AG08395 (cell line): ENCODE measurements around the gene CPEB2.
A peak's percentile ranks its signal among the peaks of the same experiment; 100 is the strongest.
"Not testable (repeated sequence)": the region's sequence is repeated elsewhere in the genome, so short reads cannot be mapped to it uniquely, and the experiment has no call there.

Experiments used
- DNase-seq: peaks from one replicate; pipeline ENCODE4 v3.0.0; 2012; ENCODE audit warnings: mixed read lengths, low spot score

The CPEB2 gene

GRCh38 chr4:15054541-15054940, 52.3 kb downstream of the CPEB2 start:
- no peak for DNase-seq

DNA sequence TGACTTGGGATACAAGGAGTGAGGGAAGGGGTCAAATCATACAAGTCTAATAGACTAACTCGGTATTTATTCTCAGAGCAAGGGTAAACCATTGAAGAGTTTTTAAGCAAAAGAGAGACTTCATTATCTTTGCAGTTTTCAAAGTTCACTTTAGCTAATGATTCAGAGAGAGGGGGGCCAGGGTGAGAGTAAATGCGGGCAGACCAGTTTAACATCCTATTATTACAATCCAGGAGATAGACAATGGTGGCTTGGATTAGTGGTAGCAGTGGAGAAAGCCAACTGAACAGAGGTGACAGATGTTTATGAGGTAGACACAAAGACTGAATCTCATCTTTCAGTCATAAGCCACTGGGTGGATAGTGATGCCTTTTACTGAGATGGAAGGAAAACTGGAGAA, 57.9 kb downstream of the CPEB2 start:
- DNase-seq = no peak

DNA sequence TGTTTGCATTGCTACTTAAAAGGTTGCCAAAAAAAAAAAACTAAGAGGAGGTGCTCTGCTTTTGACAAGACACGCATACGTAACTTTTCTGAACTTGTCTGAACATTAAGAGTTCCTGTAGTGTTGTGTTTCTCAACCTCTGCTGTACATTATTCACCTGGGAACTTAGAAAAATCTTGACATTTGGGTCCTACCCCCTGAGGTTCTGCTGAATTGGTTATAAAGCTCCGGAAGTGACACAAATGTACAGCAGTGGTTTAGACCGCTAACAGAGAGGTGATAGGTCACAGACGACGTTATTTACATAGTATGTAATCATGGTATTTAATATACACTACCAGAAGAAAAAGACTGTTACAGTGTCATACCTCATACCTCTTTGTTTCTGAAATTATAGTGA, 61.1 kb downstream of the CPEB2 start:
- no peak for DNase-seq

DNA sequence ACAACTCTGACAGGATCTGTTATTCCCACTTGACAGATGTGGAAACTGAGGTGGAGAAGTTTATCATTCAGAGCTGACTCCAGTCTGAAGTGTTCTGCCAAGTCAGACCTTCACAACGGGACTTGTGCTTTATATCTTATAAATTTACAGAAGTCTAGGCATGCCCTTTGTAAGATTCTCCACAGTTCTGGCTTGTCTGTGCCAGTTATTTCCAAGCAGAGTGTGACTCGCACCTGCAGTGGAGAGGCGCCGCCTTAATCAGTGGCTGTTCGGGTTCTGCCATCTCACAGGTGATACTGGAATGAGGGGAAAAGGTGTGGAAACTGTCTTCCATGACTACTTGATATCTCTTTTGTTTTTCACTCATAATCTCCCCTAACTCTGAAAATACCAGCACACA, 63.2 kb downstream of the CPEB2 start:
- DNase-seq = no peak

- no peak for DNase-seq
These were observed 63.9 kb downstream of the CPEB2 start for GRCh38 chr4:15066140-15066539.

GRCh38 chr4:15068298-15068697, 66.0 kb downstream of the CPEB2 start:
- no peak for DNase-seq

DNA sequence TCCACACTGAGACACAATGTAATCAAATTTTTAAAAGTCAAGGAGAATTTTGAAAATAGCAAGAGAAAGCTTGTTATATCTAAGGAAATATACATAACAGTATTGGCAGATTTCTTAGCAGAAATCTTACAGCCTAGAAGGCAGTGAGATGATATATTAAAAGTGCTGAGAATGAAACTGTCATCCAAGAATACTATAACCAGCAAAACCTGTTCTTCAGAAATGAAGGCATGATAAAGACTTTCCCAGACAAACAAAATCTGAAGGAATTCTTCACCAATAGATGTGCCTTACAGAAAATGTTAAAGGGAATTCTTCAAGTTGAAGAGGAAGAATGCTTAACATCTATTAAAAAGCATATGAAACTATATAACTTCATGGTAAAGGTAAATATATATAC, 73.6 kb downstream of the CPEB2 start:
- DNase-seq = no peak

- DNase-seq = no peak
These were observed 75.7 kb downstream of the CPEB2 start for GRCh38 chr4:15077969-15078368.

GRCh38 chr4:15078682-15079642, 76.7 kb downstream of the CPEB2 start:
- DNase-seq = no peak

DNA sequence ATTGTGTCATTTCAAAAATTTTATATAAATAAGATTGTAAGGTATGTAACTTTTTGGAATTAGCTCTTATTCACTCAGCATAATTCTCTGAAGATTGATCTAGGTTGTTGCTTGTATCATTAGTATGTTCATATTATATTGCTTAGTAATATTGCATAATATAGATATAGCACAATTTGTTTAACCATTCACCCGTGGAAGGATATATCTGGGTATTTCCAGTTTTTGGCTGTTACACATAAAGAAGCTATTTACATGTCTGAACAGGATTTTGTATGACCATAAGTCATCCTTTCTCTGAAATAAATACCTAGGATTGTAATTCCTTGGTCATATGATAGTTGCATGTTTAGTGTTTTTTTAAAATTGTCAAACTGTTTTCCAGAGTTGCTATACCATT, 82.5 kb downstream of the CPEB2 start:
- no peak for DNase-seq

GRCh38 chr4:15085762-15086161, 83.5 kb downstream of the CPEB2 start:
- not testable (repeated sequence) for DNase-seq

DNA sequence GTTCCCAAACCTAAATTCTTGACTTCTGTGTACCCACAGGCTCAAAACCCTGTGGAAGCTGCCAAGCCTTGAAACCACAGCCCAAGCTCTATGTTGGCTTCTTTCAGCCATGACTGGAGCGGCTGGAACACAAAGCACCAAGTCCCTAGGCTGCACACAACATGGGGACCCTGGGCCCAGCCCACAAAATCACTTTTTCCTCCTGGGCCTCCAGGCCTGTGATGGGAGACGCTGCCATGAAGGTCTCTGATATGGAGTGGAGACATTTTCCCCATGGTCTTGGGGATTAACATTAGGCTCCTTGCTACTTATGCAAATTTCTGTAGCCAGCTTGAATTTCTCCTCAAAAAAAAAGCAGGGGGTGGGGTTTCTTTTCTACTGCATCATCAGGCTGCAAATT, 84.0 kb downstream of the CPEB2 start:
- not testable (repeated sequence) for DNase-seq

DNA sequence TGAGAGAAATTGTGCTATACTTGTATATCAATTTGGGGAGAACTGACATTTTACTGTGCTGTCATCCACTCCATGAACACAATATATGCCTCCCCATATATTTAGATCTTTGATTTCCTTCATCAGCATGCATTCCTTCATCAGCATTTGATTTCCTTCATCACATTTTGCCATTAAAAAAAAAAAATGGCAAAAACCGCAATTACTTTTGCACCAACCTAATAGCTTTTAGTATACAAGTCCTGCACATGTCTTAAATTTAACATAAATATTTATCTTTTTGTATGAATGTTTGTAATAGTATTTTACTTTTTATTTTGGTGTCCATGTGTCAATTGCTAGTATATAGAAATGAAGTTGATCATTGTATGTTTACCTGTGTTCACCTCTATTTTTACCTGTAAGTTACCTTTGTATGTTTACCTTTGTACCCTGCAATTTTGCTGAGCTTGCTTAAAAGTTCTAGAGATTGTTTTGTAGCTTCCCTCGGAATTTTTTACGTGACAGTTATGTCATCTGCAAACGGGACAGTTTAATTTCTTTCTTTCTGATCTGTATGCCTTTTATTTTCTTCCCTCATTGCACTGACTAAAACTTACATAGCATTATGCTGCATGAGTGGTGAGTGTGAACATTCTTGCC, 86.2 kb downstream of the CPEB2 start:
- no peak for DNase-seq

GRCh38 chr4:15089979-15090378, 87.7 kb downstream of the CPEB2 start:
- no peak for DNase-seq

DNA sequence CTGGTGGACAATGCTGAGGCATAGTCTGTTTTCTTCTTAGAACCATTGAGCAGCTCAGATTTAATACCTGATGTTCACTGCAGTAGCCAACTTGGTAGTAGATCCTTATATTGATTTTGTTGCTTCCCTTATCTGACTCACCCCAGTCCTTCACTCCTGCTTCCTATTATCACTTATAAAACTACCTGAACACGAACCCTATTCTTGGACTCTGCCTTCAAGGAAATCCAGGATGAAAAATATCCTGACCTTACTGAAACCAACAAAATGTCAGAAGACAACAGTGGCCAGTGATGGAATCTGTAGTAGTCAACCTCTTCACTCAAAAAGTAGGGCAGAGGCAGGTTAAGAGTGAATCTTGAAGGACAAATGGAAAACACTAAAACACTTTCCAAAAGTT, 98.1 kb downstream of the CPEB2 start:
- DNase-seq = no peak

GRCh38 chr4:15100994-15101695, 98.9 kb downstream of the CPEB2 start:
- peak; percentile 37 for DNase-seq

DNA sequence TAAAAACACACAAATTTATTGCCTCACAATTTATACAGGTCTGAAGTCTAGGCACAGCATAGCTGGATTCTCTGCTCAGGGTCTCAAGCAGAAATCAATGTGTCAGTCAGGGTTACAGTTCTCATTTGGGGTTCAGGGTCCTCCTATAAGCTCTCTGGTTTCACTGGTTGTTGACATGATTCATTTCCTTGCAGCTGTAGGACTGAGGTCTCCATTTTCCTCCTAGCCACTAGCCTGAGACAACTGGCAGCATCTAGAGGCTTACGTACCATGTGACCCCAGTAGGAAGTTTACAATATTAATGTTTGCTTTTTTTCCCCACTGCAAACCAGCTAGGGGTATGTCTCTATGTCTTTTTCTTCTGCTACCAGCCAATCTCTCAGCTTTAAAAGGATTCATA, 102.5 kb downstream of the CPEB2 start:
- no peak for DNase-seq

DNA sequence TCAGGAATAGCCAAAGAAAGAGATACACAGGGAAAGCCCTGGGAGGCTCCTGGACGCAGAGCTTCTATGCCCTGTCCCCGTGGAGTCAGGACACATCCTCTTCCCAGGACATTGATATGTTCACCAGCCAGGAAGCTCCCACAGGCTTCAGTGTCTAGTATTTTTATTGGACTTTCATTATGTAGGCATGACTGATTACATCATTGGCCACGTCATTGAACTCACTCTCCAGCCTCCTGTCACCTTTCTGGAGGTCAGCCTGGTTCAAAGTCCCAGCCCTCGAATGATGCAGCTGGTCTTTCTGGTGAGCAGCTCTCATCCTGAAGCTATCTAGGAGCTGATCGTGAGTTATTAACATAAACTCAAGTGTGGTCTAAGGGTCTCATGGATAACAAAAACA, 104.1 kb downstream of the CPEB2 start:
- DNase-seq = no peak

DNA sequence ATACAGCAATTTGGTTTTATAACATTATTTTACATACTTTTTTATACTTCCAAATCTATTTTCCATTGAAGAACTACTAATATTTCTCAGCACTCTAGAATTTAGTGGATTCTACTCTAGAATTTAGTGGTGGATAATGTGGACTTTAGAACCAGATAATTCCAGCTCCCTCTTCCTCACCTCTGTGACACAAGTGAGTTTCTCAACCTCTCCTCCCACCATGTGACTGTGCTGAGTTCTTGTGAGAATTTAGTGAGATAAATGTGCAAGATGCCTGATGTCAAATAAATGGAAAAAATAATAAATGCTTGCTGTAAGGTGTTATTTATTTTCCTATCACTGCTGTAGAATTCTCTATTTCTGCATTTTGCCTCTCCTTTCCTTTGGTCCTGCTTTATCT, 107.3 kb downstream of the CPEB2 start:
- no peak for DNase-seq

DNA sequence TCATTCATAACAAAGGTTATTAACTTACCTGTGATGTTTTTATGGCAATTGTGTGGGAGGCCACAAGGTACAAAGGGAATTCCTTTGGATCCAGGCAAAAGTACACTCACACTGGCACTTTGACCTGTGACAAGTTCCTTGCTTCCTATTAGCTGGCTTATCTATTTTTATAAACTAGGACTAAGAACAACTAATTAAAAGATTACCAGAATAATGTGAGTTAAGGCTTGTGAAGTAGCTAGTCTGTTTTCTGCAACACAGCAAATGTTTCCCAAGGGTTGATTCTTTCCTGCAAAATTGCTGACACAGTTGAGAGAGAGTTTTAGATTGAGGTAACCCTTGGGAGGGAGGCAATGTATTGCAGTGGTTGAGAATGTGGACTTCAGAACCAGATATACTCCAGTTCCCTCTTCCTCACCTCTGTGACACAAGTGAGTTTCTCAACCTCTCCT, 107.9 kb downstream of the CPEB2 start:
- DNase-seq = no peak

DNA sequence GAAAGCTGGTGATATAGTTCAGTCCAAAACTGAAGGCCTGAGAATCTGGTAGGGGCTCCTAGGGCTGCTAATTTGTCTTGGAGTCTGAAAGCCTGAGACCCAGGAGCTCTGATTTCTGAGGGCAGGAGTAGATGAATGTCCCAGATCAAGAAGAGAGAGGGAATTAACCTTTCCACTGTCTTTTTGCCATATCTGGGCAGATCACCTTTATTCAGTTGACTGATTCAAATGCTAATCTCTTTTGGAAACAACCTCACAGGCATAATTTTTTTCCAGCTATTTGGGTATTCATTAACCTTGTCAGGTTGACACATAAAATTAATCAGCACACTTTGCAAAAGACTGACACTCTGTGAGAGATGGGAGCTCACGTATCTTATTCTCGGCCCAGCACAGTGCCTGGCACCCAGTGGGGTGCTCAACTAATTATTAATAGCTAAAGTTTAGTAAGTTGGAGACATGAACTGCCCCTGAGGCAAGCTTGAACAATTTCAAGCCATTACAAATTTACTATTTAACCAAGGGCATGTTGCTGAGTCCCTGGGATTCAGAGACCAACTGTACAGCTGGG, 114.3 kb downstream of the CPEB2 start:
- no peak for DNase-seq

DNA sequence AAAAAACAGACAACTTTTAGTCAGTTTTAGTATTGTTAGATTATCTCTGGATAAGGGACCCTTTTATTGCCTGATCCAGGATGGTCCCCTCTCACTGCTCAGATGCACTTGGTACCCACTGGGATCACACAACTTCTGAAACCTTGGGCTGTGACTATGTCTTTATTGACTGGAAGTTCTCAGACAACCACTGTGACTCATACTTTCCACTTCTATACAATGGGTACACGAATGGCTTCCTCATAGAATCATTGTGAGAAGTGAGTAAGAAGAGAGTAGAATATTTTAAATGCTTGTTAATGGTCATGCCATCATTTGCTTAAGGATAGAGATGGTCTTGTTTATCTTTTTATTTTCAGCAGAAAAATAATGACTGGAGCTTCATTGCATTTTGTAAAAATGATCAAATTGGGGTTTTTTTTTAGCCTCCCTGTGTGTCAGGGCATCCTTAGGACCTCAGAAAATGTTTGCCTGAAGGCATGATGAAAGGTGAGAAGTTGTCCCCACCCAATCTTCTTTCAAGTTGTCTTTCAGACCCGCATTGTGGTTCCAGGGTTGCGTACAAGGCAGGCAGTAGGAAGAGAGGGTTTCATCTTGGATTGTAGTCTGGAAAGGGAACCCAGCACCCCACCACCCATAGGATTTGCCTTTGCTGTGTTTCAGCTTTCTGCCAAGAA, 115.1 kb downstream of the CPEB2 start:
- DNase-seq = no peak
